ENCODE measurements around the gene XG.
"Not testable (repeated sequence)": the region's sequence is repeated elsewhere in the genome, so short reads cannot be mapped to it uniquely, and the experiment has no call there.

The XG gene

DNA sequence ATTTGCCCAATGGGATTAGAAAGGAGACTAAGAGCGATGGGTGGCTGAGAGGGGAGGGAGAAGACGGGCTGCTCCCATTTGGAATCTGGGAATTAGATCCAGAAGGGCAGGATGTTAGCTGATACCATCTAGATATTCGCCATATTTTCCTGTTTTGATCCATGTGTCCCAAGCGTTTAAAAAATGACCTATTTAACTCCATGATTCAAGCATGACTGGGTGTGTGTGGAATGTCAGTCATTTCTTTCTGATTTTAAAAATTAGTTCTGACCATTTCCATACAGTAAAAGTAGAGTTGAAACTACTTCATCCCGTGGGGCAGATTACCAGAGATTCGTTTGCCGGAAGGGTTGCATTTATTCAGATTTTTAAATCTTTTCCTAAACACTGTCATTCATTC, 601 bp downstream of the XG start:
- peak; percentile 62 for ATAC-seq

DNA sequence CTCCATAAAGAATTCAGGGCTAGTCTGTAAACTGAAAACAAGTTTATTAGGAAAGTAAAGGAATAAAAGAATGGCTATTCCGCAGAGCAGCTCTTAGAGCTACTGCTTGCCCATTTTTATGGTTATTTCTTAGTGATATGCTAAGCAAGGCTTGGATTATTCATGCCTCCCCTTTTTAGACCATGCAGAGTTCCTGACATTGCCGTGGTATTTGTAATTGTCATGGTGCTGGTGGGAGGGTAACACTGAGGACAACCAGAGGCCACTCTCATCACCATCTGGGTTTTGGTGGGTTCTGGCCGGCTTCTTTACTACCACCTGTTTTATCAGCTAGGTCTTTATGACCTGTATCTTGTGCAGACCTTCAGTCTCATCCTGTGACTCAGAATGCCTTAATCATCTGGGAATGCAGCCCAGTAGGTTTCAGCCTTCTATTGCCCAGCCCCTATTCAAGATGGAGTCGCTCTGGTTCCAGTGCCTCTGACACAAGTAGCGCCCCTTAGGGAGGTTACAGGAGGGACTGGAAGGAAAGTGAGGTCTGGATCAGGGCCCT, 3.4 kb downstream of the XG start:
- peak; percentile 20; the same call in 2 of the 3 replicates for ATAC-seq

DNA sequence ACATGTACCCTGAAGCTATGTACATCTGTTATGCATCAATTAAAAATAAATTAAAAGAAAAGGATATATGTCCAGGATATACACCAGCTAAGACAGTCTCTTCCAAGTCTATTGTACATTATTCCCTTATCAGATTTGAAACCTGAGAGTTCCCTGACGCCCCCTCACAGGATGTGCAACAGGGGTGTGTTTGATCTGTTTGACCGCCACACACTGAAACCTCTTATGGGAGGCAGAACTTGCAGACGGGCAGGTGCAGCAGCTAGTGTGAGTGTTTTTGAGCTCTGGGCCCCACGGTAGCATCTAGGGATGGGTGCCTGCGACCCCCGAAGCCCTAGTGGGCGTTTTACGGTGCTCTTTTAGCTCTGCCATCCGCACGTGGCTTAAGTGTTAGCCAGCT, 4.7 kb downstream of the XG start:
- TF ChIP-seq, protein P1, sequence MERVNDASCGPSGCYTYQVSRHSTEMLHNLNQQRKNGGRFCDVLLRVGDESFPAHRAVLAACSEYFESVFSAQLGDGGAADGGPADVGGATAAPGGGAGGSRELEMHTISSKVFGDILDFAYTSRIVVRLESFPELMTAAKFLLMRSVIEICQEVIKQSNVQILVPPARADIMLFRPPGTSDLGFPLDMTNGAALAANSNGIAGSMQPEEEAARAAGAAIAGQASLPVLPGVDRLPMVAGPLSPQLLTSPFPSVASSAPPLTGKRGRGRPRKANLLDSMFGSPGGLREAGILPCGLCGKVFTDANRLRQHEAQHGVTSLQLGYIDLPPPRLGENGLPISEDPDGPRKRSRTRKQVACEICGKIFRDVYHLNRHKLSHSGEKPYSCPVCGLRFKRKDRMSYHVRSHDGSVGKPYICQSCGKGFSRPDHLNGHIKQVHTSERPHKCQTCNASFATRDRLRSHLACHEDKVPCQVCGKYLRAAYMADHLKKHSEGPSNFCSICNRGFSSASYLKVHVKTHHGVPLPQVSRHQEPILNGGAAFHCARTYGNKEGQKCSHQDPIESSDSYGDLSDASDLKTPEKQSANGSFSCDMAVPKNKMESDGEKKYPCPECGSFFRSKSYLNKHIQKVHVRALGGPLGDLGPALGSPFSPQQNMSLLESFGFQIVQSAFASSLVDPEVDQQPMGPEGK (CRISPR knock-in tag; IDR thresholded peaks at IDR 0.05; ENCODE audit: borderline replicate concordance) = no peak
- TF ChIP-seq ARNTL (CRISPR knock-in tag; IDR thresholded peaks at IDR 0.05; ENCODE audit: borderline replicate concordance, low read depth) (no peak), ZNF565 (CRISPR knock-in tag; conservative IDR thresholded peaks at IDR 0.05; ENCODE audit: low read depth) (no peak), OSR1 (CRISPR knock-in tag; IDR thresholded peaks at IDR 0.05) (no peak)
- TF ChIP-seq, protein P2, sequence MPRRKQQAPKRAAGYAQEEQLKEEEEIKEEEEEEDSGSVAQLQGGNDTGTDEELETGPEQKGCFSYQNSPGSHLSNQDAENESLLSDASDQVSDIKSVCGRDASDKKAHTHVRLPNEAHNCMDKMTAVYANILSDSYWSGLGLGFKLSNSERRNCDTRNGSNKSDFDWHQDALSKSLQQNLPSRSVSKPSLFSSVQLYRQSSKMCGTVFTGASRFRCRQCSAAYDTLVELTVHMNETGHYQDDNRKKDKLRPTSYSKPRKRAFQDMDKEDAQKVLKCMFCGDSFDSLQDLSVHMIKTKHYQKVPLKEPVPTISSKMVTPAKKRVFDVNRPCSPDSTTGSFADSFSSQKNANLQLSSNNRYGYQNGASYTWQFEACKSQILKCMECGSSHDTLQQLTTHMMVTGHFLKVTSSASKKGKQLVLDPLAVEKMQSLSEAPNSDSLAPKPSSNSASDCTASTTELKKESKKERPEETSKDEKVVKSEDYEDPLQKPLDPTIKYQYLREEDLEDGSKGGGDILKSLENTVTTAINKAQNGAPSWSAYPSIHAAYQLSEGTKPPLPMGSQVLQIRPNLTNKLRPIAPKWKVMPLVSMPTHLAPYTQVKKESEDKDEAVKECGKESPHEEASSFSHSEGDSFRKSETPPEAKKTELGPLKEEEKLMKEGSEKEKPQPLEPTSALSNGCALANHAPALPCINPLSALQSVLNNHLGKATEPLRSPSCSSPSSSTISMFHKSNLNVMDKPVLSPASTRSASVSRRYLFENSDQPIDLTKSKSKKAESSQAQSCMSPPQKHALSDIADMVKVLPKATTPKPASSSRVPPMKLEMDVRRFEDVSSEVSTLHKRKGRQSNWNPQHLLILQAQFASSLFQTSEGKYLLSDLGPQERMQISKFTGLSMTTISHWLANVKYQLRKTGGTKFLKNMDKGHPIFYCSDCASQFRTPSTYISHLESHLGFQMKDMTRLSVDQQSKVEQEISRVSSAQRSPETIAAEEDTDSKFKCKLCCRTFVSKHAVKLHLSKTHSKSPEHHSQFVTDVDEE (CRISPR knock-in tag; IDR thresholded peaks at IDR 0.05) = no peak
- TF ChIP-seq, protein P3, sequence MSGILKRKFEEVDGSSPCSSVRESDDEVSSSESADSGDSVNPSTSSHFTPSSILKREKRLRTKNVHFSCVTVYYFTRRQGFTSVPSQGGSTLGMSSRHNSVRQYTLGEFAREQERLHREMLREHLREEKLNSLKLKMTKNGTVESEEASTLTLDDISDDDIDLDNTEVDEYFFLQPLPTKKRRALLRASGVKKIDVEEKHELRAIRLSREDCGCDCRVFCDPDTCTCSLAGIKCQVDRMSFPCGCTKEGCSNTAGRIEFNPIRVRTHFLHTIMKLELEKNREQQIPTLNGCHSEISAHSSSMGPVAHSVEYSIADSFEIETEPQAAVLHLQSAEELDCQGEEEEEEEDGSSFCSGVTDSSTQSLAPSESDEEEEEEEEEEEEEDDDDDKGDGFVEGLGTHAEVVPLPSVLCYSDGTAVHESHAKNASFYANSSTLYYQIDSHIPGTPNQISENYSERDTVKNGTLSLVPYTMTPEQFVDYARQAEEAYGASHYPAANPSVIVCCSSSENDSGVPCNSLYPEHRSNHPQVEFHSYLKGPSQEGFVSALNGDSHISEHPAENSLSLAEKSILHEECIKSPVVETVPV (CRISPR knock-in tag; IDR thresholded peaks at IDR 0.05) = no peak
- 0 out of 3 replicates have a peak, but pooled peaks have one; percentile 12 for ATAC-seq

DNA sequence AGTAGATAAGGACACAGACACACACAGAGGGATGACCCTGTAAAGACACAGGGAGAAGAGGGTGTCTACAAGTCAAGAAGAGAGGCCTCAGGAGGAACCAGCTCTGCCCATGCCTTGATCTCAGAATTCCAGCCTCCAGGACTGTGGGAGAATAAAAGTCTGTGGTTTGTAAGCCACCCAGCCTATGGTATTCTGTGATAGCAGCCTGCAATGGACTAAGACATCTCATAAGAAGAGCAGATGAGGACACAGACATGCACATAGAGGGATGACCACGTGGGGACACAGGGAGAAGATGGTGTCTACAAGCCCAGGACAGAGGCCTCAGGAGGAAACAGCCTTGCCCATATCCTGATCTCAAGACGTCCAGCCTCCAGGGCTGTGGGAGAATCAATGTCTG, 9.4 kb downstream of the XG start:
- no peak for TF ChIP-seq ARNTL (CRISPR knock-in tag; IDR thresholded peaks at IDR 0.05; ENCODE audit: borderline replicate concordance, low read depth)
- TF ChIP-seq RARB (CRISPR knock-in tag; IDR thresholded peaks at IDR 0.05) = no peak
- no peak for TF ChIP-seq TCF4 (CRISPR knock-in tag; IDR thresholded peaks at IDR 0.05; ENCODE audit: borderline replicate concordance)
- TF ChIP-seq, protein P1 (CRISPR knock-in tag; IDR thresholded peaks at IDR 0.05; ENCODE audit: borderline replicate concordance) = no peak
- TF ChIP-seq BACH2 (CRISPR knock-in tag; IDR thresholded peaks at IDR 0.05; ENCODE audit: borderline replicate concordance) = no peak
- TF ChIP-seq OSR1 (CRISPR knock-in tag; IDR thresholded peaks at IDR 0.05) = no peak
- TF ChIP-seq ESRRG (CRISPR knock-in tag; IDR thresholded peaks at IDR 0.05) = no peak
- no peak for TF ChIP-seq ZNF8 (CRISPR knock-in tag; IDR thresholded peaks at IDR 0.05)
- TF ChIP-seq, protein P4, sequence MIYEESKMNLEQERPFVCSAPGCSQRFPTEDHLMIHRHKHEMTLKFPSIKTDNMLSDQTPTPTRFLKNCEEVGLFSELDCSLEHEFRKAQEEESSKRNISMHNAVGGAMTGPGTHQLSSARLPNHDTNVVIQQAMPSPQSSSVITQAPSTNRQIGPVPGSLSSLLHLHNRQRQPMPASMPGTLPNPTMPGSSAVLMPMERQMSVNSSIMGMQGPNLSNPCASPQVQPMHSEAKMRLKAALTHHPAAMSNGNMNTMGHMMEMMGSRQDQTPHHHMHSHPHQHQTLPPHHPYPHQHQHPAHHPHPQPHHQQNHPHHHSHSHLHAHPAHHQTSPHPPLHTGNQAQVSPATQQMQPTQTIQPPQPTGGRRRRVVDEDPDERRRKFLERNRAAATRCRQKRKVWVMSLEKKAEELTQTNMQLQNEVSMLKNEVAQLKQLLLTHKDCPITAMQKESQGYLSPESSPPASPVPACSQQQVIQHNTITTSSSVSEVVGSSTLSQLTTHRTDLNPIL (CRISPR knock-in tag; IDR thresholded peaks at IDR 0.05; ENCODE audit: low read depth) = no peak
- ATAC-seq = no peak

DNA sequence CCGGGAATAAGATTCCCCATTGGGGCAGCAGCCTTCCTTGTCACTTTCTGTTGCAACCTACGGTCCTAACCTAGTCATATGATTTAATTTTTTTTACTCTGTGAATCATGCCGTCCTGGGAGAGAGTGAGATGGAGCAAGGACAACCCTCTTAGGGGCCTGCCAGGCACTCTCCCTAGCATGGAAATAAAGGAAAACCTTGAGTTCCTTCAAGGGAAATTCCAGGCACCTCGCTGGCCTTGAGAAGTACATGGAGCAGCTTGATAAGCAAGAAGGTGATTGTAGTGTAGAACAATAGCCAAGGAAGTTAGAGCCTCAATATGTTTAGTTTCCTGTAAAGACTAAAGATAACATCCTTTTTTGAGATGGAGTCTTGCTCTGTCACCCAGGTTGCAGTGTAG, 10.8 kb downstream of the XG start:
- not testable (repeated sequence) for ATAC-seq

DNA sequence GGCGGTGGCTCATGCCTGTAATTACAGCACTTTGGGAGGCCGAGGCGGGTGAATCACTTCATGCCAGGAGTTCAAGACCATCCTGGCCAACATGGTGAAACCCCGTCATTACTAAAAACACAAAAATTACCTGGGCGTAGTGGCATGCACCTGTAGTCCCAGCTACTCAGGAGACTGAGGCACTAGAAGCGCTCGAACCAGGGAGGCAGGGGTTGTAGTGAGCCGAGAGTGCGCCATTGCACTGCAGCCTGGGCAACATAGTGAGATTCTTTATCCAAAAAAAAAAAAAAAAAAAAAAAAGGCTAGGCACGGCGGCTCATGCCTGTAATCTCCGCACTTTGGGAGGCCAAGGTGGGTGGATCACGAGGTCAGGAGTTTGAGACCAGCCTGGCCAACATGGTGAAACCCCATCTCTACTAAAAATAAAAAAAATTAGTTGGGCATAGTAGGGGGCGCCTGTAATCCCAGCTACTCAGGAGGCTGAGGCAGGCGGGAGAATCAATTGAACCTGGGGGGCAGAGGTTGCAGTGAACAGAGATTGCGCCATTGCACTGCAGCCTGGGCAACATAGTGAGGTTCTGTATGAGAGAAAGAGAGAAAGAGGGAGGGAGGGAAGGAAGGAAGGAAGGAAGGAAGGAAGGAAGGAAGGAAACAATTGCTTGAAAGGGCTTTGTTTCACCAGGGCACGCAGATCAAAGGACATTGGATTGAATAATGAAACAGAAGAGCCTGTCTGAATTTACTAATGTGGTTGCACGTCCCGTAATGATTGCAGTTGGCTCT, 13.1 kb downstream of the XG start:
- not testable (repeated sequence) for ATAC-seq

Measured in SK-N-SH treated with all-trans-retinoic acid at 6 μM for 48 hours (cell line).